Articular chondrocyte of knee joint (primary cell): ENCODE data around the gene MRPL54. TPM values are rescaled to one million over a fixed set of nuclear protein-coding genes. Genes with fewer than 3 reads are reported as not detected.

Experiments used
- small RNA-seq: library from RNA; depleted of rRNA; stranded (forward); fragments of <200 nt; gene quantifications from one replicate; pipeline ENCODE3, GENCODE V24; 2012
- total RNA-seq: library from RNA; depleted of rRNA; stranded (reverse); fragments of >200 nt; gene quantifications from 2 replicates; pipeline ENCODE4 v1.2.3, GENCODE V29; 2012

Gene MRPL54
- total RNA-seq: 38.4 and 39.2 TPM in 2 replicates

DNA sequence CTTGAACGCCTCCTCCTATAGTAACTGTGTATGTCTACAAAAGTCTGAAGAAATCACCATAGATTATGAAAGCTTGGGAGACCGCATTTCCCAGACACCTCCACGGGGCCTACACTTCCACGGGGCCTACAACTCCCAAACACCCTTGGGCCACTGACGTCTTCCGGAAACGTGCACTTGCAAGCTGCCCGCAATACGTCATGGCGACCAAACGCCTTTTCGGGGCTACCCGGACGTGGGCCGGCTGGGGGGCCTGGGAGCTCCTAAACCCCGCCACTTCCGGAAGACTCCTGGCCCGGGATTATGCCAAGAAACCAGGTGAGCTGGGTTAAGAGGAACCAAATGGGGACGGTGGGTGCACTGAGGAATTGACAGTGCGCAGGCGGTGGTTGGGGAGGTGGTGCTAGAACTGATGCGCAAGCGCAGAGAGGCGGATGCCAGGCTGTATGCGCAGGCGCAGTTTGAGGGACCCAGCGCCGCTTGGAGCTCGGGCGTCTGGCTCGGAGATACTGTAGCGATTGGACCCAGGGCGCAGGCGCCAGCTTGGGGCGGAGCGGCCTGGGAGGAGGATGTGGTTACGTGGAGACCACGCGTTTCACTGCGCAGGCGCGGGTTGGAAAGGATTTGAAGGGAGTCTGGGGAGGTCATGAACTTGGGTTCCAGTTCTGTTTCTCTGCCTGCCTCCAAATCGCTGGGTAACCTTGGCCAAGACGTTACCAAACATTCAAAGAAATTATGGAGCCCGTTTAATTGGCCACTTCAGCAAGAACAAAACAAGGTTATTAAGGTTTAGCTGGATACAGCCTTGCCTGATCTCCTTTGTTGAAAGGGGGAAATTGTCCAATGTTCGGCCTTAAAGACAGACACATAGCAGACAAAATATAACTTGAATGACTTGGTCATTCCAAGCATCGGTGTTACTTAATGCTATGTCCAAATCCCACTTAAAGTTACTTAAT is at the start of gene MRPL54:
Gene MRPL54, plus strand, starts transcription at position 182 of the 959 bp plus-strand sequence. Its CDS starts 19 bp downstream, at position 201.

GRCh38 chr19:3761382-3762129 is 926 bp upstream of the MRPL54 start, which contains the start of gene APBA3:
Gene APBA3 (minus strand): TSS chr19:3761692. CDS start chr19:3760264, 1,428 bp downstream.

DNA sequence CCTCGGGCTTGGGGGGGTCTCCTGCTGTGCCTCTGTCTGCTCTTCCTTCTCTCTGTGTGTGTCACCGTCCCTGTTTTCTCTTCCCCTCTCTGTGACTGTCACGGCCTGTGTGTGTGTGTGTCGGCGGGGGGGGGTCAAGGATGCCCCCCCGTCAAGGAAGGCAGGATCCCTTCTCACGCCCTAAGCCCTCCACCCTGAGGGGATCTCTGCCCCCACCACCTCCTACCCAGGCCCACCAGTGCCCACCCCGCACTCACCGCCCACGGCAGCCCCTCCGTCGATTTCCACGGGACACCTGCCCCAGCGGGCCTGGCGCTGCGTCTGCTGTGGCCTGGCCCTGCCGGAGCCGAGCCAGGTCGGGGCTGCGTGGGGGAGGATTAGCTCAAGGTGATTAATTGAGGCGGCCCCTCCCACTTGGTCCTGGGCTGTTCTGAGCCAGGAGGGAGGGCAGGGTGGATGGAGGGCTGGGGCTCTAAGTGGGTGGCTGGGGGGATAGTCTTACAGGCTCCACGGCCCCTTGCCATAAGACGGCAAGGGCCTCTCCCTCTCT is 9.5 kb downstream of the MRPL54 start, which contains the start of gene RAX2:
Gene RAX2, minus strand, starts transcription at position 323 of the 550 bp plus-strand sequence. CDS start 486 bp downstream, outside the sequence.

GRCh38 chr19:3785938-3786824 is 23.7 kb downstream of the MRPL54 start, which contains the start of gene MATK:
Gene MATK (minus strand): TSS chr19:3786381. CDS start chr19:3785135, 1,246 bp downstream.

Small RNA genes lying within 50 kb of the gene (small RNA-seq; reads per million reads assigned to genes)
- gene AC005777.1: not detected

Other genes with a start within 250 kb of the MRPL54 start
- not detected in 2 replicates for gene TEKTIP1, start 223.5 kb upstream of the MRPL54 start, total RNA-seq
- 54.0 and 56.0 TPM in 2 replicates for gene MFSD12, start 205.1 kb upstream of the MRPL54 start, total RNA-seq
- gene HMG20B, start 189.7 kb upstream of the MRPL54 start, total RNA-seq: 58.1 and 67.1 TPM in 2 replicates
- gene GIPC3, start 177.2 kb upstream of the MRPL54 start, total RNA-seq: not detected in 2 replicates
- 4.7 and 5.0 TPM in 2 replicates for gene TBXA2R, start 155.8 kb upstream of the MRPL54 start, total RNA-seq
- gene CACTIN, start 135.9 kb upstream of the MRPL54 start, total RNA-seq: 14.7 and 17.4 TPM in 2 replicates
- 21.0 and 24.4 TPM in 2 replicates for gene PIP5K1C, start 62.2 kb upstream of the MRPL54 start, total RNA-seq
- gene TJP3, start 54.3 kb upstream of the MRPL54 start, total RNA-seq: not detected in 2 replicates
- 11.1 and 11.8 TPM in 2 replicates for gene APBA3, start 990 bp upstream of the MRPL54 start, total RNA-seq
- not detected in 2 replicates for gene RAX2, start 9.5 kb downstream of the MRPL54 start, total RNA-seq
- gene MATK, start 23.7 kb downstream of the MRPL54 start, total RNA-seq: 0.39 and 0.65 TPM in 2 replicates
- gene ZFR2, start 106.4 kb downstream of the MRPL54 start, total RNA-seq: not detected in 2 replicates
- gene ATCAY, start 118.0 kb downstream of the MRPL54 start, total RNA-seq: under 0.01 and 0.32 TPM in 2 replicates
- not detected in 2 replicates for gene NMRK2, start 170.4 kb downstream of the MRPL54 start, total RNA-seq
- 77.7 and 81.7 TPM in 2 replicates for gene DAPK3, start 208.4 kb downstream of the MRPL54 start, total RNA-seq
- 1,978 and 3,029 TPM in 2 replicates for gene EEF2, start 222.8 kb downstream of the MRPL54 start, total RNA-seq
- gene PIAS4, start 245.1 kb downstream of the MRPL54 start, total RNA-seq: 14.6 and 20.0 TPM in 2 replicates